Karpas-422 (cell line): ENCODE measurements around the gene HS6ST1. TPM values are rescaled to one million over a fixed set of nuclear protein-coding genes. Genes with fewer than 3 reads are reported as not detected.

Source experiments
- DNase-seq: peaks from one replicate; pipeline ENCODE4 v3.0.0-alpha.2; 2015
- H2AFZ ChIP-seq: fragments of 200-600 bp; sonication (generic); 2 replicates; pipeline ENCODE4 v1.6.1; 2014; ENCODE audit warnings: antibody characterized with exemption, low read length, mixed read lengths
- H3K27ac ChIP-seq: fragments of 200-600 bp; sonication (generic); 2 replicates; pipeline ENCODE4 v1.5.1; 2014; ENCODE audit warnings: mild to moderate bottlenecking, low read length, moderate library complexity
- H3K27me3 ChIP-seq: fragments of 200-600 bp; sonication (generic); 2 replicates; pipeline ENCODE4 v1.6.1; 2014; ENCODE audit warnings: low read length, mixed read lengths
- H3K36me3 ChIP-seq: fragments of 200-600 bp; sonication (generic); 2 replicates; pipeline ENCODE4 v1.6.1; 2014; ENCODE audit warnings: low read length, mixed read lengths; ENCODE audit not compliant: insufficient read depth
- H3K4me1 ChIP-seq: fragments of 200-600 bp; sonication (generic); 2 replicates; pipeline ENCODE4 v1.6.1; 2014; ENCODE audit warnings: mild to moderate bottlenecking, low read length, mixed read lengths
- H3K4me2 ChIP-seq: fragments of 200-600 bp; sonication (generic); 2 replicates; pipeline ENCODE4 v1.6.1; 2014; ENCODE audit warnings: low read length, low read depth, mild to moderate bottlenecking; ENCODE audit not compliant: poor library complexity, severe bottlenecking
- H3K4me3 ChIP-seq: fragments of 200-600 bp; sonication (generic); 2 replicates; pipeline ENCODE4 v1.5.1; 2014; ENCODE audit warnings: mild to moderate bottlenecking, antibody characterized with exemption, low read length, mixed read lengths
- H3K79me2 ChIP-seq: fragments of 200-600 bp; sonication (generic); 2 replicates; pipeline ENCODE4 v1.6.1; 2014; ENCODE audit warnings: mild to moderate bottlenecking, low read length, mixed read lengths
- H3K9ac ChIP-seq: fragments of 200-600 bp; sonication (generic); 2 replicates; pipeline ENCODE4 v1.6.0; 2014; ENCODE audit warnings: low read length
- H3K9me2 ChIP-seq: fragments of 200-600 bp; sonication (generic), shearing (Covaris generic); replicated peaks from 2 replicates; pipeline ENCODE4 v1.6.0; 2014; ENCODE audit warnings: mild to moderate bottlenecking, low read length, moderate library complexity; ENCODE audit not compliant: insufficient read depth
- H3K9me3 ChIP-seq: fragments of 300-700, 200-600 bp; sonication (generic); 2 replicates; pipeline ENCODE4 v1.6.1; 2014; ENCODE audit warnings: low read length, mixed read lengths
- H4K20me1 ChIP-seq: fragments of 200-600 bp; sonication (generic); 2 replicates; pipeline ENCODE4 v1.6.1; 2014; ENCODE audit warnings: mild to moderate bottlenecking, antibody characterized with exemption, low read length, low read depth; ENCODE audit not compliant: insufficient read depth
- total RNA-seq: library from RNA; depleted of rRNA; stranded (reverse); fragments of >200 nt; shearing (Covaris generic); gene quantifications from 2 replicates; pipeline ENCODE4 v1.2.3, GENCODE V29; 2014; ENCODE audit warnings: low replicate concordance

The HS6ST1 gene
- total RNA-seq, 1 experiment from 2014 or later, result 3.3 TPM

DNA sequence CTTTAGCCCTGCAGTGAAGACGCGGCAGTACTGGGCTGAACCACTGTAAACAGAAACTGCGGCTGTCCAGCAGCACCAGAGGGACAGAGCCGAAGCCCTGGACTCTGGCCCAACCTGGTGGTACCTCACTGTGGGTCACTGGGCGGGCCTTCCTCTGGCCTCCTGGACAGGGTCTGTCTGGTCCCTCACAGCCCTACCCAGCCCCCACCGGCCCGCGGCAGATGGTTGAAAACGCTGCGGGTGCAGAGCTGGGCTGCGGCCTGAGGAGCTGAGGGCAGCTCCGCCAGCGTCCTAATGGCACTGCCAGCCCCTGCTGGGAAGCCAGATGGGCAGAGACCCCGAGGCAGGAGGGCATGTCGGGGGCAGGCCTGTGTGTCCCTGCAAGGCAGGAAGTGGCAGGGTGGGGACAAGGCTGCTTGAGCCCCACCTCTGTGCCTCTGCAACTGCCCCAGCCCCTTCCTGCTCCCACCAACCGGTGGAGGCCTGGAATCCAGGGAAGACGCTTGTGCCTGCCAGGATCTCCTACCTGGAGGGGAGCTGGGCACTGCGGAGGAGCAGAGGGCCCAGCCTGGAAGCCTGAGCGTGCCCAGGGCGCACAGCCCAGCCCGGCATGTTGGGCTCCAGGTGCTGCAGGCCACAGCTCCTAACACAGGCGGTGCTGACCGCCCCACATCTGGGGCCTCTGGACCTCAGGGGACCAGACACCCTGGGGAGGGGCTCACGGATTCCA, 36.3 kb downstream of the HS6ST1 start:
- Histone ChIP-seq H3K9ac (no peak overlapping the region), H3K4me1 (peaks cover 6% of the 10 kb centered on the region), H4K20me1 (peaks cover 15% of the 10 kb centered on the region; the same call in 1 of the 2 replicates), H2AFZ (no peak overlapping the region), H3K4me3 (no peak overlapping the region), H3K27ac (no peak overlapping the region), H3K9me3 (no peaks in the 10 kb centered on the region), H3K9me2 (no peaks in the 10 kb centered on the region), H3K36me3 (no peaks in the 10 kb centered on the region), H3K4me2 (no peak overlapping the region), H3K79me2 (no peaks in the 10 kb centered on the region), H3K27me3 (no peaks in the 10 kb centered on the region)
- no peak for DNase-seq

GRCh38 chr2:128281852-128282245, 36.8 kb downstream of the HS6ST1 start:
- no peak for DNase-seq
- Histone ChIP-seq H3K27me3 (no peaks in the 10 kb centered on the region), H3K9ac (no peak overlapping the region), H3K9me2 (no peaks in the 10 kb centered on the region), H3K4me1 (peaks cover 6% of the 10 kb centered on the region), H3K79me2 (no peaks in the 10 kb centered on the region), H3K4me2 (no peak overlapping the region), H3K4me3 (no peak overlapping the region), H2AFZ (no peak overlapping the region), H3K36me3 (no peaks in the 10 kb centered on the region), H3K9me3 (no peaks in the 10 kb centered on the region), H3K27ac (no peak overlapping the region), H4K20me1 (peaks cover 15% of the 10 kb centered on the region; the same call in 1 of the 2 replicates)

- Histone ChIP-seq H3K4me1 (peaks cover 6% of the 10 kb centered on the region), H2AFZ (no peak overlapping the region), H3K36me3 (no peaks in the 10 kb centered on the region), H3K4me3 (no peak overlapping the region), H4K20me1 (peaks cover 15% of the 10 kb centered on the region; the same call in 1 of the 2 replicates), H3K9ac (no peak overlapping the region), H3K27me3 (no peaks in the 10 kb centered on the region), H3K4me2 (no peak overlapping the region), H3K9me3 (no peaks in the 10 kb centered on the region), H3K27ac (no peak overlapping the region), H3K9me2 (no peaks in the 10 kb centered on the region), H3K79me2 (no peaks in the 10 kb centered on the region)
- DNase-seq, result no peak
These were observed 37.8 kb downstream of the HS6ST1 start for GRCh38 chr2:128280901-128281321.

DNA sequence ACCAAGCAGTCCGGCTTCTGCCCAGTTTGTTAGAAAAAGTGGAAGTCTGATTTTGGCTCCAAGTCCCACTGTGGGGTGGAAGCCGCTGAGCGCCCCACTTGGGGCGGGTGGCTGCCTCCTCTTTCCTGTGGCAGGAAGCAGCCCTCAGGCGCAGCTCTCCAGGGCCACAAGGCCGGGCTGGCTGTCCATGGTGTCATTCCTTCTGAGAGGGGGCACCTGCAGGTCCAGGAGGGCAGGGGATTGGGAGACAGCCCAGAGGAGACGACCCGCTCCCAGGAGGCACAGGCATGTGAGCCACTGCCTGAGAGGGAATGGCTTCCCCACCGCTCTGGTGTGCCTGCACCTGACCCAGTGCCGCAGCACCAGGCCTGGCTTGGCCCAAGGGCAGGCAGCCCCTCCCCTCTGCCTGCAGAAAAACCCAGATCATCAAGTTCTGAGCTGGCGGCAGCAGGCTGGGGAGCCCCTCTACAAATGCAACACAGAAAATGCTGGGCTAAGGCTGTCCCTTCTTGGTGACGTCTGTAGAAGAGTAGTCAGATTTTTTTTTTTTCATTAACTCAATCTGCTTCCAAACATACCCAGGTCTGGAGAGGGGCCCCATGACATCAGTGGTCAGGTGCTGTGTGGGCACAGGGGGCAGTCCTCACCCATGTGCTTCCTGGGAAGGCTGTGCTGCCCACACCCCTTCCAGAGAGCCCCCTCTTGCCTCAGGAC, 38.4 kb downstream of the HS6ST1 start:
- Histone ChIP-seq H3K4me3 (no peak overlapping the region), H3K36me3 (no peaks in the 10 kb centered on the region), H3K27ac (no peak overlapping the region), H3K9ac (no peak overlapping the region), H3K4me2 (no peak overlapping the region), H4K20me1 (peaks cover 15% of the 10 kb centered on the region; the same call in 1 of the 2 replicates), H2AFZ (no peak overlapping the region), H3K27me3 (no peaks in the 10 kb centered on the region), H3K79me2 (no peaks in the 10 kb centered on the region), H3K4me1 (peaks cover 6% of the 10 kb centered on the region), H3K9me3 (no peaks in the 10 kb centered on the region), H3K9me2 (no peaks in the 10 kb centered on the region)
- DNase-seq, result no peak

DNA sequence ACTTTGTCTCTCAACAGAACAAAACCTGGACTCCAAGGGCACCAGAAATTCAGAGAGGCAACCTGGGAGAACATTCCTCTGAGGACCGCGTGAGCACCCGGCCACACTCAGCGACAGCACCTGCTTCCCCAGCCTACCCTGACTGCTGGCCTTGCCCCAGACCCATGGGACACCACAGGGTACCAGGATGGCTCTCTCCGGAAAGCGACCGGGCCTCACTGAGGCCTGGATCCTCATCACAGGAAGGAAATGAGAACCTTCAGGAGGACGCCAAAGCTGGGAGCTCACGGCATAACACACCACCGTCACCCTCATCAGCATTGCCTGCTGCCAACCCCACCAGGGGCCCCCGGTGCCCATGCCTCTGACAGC, 38.9 kb downstream of the HS6ST1 start:
- peaks cover 15% of the 10 kb centered on the region; the same call in 1 of the 2 replicates for H4K20me1 ChIP-seq
- no peak overlapping the region for H3K9ac ChIP-seq
- H3K79me2 ChIP-seq, result no peaks in the 10 kb centered on the region
- no peak overlapping the region for H3K4me2 ChIP-seq
- peaks cover 6% of the 10 kb centered on the region for H3K4me1 ChIP-seq
- no peaks in the 10 kb centered on the region for H3K9me3 ChIP-seq
- H3K27ac ChIP-seq, result no peak overlapping the region
- H2AFZ ChIP-seq, result no peak overlapping the region
- H3K36me3 ChIP-seq, result no peaks in the 10 kb centered on the region
- DNase-seq, result no peak
- H3K27me3 ChIP-seq, result no peaks in the 10 kb centered on the region
- H3K4me3 ChIP-seq, result no peak overlapping the region
- H3K9me2 ChIP-seq, result no peaks in the 10 kb centered on the region

DNA sequence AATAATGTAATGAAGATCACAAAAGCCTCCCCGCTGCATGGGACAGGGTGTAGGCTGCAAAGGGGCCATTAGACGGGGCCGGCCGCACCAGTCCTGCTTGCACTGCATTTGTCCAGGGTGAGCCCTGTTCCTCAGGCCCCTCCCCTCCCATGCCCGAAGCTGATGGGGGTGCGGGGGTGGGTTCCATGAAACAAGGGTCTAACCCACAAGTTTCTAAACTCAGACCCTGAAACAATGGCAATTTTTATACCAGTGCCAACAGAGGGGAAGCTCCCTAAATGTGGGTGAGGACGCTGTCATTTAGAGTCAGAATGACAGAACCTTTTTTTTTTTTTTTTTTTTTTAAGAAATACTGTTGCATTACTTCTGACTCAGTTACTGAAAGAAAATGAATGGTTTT, 39.7 kb downstream of the HS6ST1 start:
- Histone ChIP-seq H3K36me3 (no peaks in the 10 kb centered on the region), H3K4me3 (no peak overlapping the region), H3K27me3 (no peaks in the 10 kb centered on the region), H3K9me3 (no peaks in the 10 kb centered on the region), H2AFZ (no peak overlapping the region), H3K4me2 (no peak overlapping the region), H4K20me1 (peaks cover 15% of the 10 kb centered on the region; the same call in 1 of the 2 replicates), H3K27ac (no peak overlapping the region), H3K4me1 (peaks cover 6% of the 10 kb centered on the region), H3K79me2 (no peaks in the 10 kb centered on the region), H3K9ac (no peak overlapping the region), H3K9me2 (no peaks in the 10 kb centered on the region)
- no peak for DNase-seq

- peaks cover 12% of the 10 kb centered on the region; the same call in 1 of the 2 replicates for H4K20me1 ChIP-seq
- no peak for DNase-seq
These were observed 40.5 kb downstream of the HS6ST1 start for GRCh38 chr2:128277961-128278681.

More at GRCh38 chr2:128277961-128278681, 40.5 kb downstream of the HS6ST1 start:
- no peaks in the 10 kb centered on the region for H3K79me2 ChIP-seq
- peaks cover 6% of the 10 kb centered on the region for H3K4me1 ChIP-seq
- H3K36me3 ChIP-seq, result no peaks in the 10 kb centered on the region
- H3K4me2 ChIP-seq, result no peak overlapping the region
- no peaks in the 10 kb centered on the region for H3K9me2 ChIP-seq
- H3K27me3 ChIP-seq, result no peaks in the 10 kb centered on the region
- no peak overlapping the region for H3K27ac ChIP-seq
- H2AFZ ChIP-seq, result no peak overlapping the region
- no peak overlapping the region for H3K4me3 ChIP-seq
- H3K9ac ChIP-seq, result no peak overlapping the region
- no peaks in the 10 kb centered on the region for H3K9me3 ChIP-seq
